ENCODE measurements around the gene ARL6IP4. TPM values are rescaled to one million over a fixed set of nuclear protein-coding genes. Genes with fewer than 3 reads are reported as not detected.
"Not testable (repeated sequence)": the region's sequence is repeated elsewhere in the genome, so short reads cannot be mapped to it uniquely, and the experiment has no call there.

ARL6IP4 gene
- total RNA-seq, 1 experiment from 2014 or later = 413 TPM

DNA sequence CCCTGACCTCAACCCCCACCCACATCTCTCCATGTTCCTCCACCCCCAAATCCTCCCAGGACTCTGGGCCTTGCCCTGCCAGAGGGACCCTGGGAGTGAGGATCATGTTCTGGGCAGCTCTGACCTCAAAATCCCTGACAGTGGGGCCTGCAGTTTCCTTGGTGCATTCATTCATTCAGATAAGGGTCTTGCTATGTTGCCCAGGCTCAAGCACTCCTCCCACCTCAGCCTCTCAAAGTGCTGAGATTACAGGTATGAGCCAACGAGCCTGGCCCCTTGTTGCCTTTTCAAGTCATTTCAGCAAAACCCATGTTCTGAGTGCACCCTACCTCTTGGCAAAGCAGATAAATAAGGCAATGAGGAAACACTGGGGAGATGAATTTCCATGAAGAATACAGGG, 29.6 kb downstream of the ARL6IP4 start:
- no peaks in the 10 kb centered on the region for H3K9me3 ChIP-seq
- H3K27me3 ChIP-seq = no peaks in the 10 kb centered on the region
- no peak for DNase-seq
- no peaks in the 10 kb centered on the region for H3K36me3 ChIP-seq
- no peak overlapping the region for H3K4me3 ChIP-seq

DNA sequence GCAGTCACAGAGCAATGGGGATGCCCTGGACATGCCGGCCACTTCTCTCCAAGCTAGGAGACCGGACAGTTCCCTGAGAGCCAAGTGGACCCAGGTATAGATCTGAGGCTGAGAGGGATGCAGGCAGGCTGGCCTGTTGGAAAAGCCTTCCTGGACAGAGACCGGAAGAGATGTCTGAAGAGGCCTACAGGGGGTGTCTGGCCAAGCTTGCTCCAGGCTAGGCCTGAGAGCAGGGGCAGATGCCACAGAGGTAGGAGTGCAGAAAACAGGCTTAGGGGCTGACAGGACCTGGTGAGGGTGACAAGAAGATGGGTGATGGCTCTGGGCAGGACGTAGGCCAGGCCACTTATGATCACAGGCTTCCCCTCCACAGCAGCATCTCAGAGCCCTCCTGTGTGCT, 30.2 kb downstream of the ARL6IP4 start:
- Histone ChIP-seq H3K4me3 (no peak overlapping the region), H3K36me3 (no peaks in the 10 kb centered on the region), H3K9me3 (no peaks in the 10 kb centered on the region), H3K27me3 (no peaks in the 10 kb centered on the region)
- DNase-seq = no peak

DNA sequence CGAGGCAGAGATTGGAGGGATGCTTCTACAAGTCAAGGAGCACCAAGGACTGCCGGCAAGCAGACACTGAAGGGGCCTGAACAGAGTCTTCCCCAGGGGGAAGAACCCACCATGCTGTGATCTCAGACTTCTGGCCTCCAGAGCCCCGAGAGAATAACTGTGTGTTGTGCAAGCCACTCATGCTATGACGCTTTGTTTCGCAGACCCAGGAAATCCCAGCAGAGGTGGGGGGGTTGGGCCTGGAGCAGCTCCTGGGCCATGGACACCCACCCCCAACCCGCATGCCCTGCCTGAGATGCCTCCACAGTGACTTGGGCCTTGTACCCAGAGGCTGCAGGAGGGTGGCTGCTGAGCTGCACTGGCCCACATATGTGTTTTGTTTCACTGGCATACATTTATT, 31.2 kb downstream of the ARL6IP4 start:
- DNase-seq = no peak
- H3K27me3 ChIP-seq = no peaks in the 10 kb centered on the region

DNA sequence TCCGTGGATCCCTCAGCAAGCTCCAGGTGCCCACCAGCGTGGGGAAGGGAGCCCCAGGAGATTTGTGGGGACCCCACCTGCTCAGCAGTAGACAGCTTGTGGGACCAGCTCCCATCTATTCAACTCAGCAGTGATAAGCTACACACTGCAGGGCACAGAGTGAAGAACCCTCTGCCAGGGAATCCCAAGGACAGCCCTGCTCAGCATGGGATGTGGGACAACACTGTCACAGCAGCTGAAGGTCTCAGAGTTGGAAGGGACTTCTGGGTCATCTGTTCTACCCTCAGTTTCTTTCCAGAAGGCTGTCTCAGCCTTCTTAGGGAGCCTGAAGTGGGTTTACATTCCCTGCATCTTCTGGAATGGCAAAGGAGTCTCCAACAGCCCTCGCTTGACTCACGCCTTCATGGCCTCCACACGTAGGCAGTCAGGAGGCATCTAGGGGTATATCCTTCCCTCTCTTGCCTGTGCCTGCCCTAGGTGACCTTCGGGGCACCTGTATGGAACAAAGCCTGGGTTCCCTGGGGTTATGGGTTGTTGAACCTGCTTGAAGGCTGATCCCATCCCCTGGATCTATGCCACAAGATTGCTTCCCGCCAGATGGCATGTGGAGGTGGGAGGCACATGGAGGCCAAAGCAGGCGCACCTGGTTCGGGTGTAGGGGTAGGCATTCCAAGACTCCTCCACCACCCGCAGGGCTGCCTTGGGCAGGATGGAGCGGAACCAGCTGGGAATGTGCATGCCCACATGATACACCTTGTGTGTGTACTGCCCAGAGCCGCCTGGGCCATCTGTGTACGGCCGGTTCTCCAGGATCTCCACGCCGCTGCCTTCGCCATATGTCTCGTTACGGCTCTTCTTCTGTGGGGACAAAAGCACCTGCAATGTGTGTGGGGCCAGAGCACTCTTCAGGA, 33.0 kb downstream of the ARL6IP4 start:
- Histone ChIP-seq H3K9me3 (no peaks in the 10 kb centered on the region), H3K27me3 (no peaks in the 10 kb centered on the region), H3K4me3 (no peak overlapping the region), H3K36me3 (no peaks in the 10 kb centered on the region)
- no peak for DNase-seq

More for the DNA sequence above, 31.2 kb downstream of the ARL6IP4 start:
- Histone ChIP-seq H3K4me3 (no peak overlapping the region), H3K9me3 (no peaks in the 10 kb centered on the region), H3K36me3 (no peaks in the 10 kb centered on the region)

DNA sequence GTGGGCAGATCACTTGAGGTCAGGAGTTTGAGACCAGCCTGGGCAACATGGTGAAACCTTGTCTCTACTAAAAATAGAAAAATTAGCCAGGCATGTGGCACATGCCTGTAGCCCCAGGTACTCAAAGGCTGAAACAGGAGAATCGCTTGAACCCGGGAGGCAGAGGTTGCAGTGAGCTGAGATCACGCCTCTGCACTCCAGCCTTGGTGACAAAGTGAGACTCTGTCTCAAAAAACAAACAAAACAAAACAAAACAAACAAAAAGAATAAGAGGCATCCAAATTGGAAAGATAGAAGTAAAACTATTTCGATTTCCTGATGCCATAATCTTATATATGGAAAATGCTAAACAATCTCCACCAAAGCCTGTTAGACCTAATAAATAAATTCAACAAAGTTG, 34.0 kb downstream of the ARL6IP4 start:
- H3K4me3 ChIP-seq, H3K36me3 ChIP-seq, DNase-seq, H3K9me3 ChIP-seq, H3K27me3 ChIP-seq: not testable (repeated sequence)

DNA sequence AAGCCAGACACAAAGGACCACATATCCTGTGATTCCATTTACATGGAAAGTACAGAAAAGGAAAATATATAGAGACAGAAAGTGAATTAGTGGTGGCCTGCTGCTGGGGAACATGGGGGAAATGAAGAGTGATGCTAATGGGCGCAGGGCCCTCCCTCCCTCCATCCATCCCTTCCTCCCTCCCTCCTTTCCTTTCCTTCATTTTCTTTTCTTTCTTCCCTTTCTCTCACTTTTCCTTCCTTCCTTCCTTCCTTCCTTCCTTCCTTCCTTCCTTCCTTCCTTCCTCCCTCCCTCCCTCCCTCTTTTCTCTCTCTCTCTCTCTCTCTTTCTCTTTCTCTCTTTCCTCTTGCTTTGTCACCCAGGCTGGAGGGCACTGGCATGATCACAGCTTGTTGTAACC, 37.3 kb downstream of the ARL6IP4 start:
- Histone ChIP-seq H3K36me3 (no peaks in the 10 kb centered on the region), H3K27me3 (no peaks in the 10 kb centered on the region), H3K4me3 (no peak overlapping the region), H3K9me3 (no peaks in the 10 kb centered on the region)
- DNase-seq = no peak

DNA sequence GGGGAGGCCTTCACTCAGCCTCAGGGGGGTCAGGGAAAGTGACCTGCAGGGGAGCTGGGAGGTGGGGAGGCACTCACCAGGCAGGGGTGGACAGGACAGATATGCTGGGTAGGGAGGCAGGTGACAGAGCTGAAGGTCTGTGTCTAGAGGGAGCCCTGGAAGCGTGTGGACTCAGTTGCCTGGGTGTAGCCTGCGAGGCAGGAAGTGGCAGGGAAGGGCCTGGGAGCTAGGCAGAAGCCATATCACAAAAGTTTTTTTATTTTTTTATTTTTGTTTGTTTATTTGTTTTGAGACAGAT, 39.3 kb downstream of the ARL6IP4 start:
- Histone ChIP-seq H3K9me3 (no peaks in the 10 kb centered on the region), H3K27me3 (no peaks in the 10 kb centered on the region), H3K36me3 (no peaks in the 10 kb centered on the region), H3K4me3 (no peak overlapping the region)
- no peak for DNase-seq

DNA sequence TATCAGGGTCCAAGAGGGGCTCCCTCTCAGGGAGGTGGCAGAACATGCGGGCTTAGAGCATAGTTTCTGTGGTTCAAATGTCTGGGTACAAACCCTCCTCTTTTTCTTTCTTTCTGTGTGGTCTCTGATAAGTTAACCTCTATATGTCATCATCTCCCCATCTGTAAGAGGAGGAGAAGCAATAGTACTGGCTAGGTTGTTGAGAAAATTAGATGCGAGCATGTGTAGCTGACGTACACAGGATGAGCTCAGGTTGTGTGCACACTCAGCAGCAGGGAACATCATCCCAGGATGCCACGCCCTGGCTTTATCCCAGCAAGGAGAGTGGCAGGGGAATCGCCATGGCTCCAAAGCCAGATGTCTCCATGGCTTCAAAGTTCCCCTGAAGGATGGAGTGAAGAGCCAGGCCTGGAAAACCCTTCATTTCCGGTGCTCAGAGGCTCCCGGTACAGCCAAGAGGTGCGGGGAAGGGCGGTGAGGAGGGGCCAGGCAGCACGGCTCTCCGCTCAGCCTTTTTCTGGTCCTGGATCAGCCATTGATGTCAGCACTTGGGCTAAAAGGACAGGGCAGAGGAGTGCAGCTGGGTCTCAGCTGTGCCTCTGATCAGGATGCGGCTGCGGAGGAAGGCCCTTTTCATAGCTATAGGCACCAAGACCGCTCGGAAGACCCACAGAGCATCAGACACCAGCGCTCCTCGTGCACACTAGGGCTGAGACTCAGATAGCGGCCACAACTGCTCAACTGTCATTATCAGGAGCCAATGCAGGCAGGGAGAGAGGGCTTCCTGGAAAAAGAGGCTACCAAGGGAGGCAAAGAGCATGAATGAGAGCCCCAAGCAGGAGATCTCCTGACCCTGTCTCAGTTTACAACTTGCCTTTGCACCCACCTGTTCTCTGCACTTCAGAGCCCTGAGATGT, 41.5 kb downstream of the ARL6IP4 start:
- DNase-seq = no peak

DNA sequence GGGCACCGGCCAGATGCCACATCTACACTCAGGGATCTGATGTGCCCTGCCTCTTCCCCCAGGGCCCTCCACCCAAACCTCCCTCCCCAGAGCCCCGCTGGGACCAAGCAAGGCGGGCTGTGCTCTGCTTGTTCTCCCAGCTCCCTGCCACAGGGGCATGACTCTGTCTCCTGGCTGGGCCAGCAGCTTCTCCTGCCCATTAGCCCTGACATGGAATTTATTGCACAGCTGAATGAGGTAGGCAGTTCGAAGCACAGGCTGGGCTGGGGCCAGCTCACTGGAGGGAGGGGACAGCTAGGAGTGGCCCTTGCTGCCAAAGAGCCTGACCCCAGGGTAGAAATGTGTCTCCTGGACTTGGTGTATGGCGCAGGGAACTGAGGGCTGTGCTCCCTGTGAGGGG, 42.4 kb downstream of the ARL6IP4 start:
- no peak overlapping the region for H3K4me3 ChIP-seq
- no peaks in the 10 kb centered on the region for H3K27me3 ChIP-seq
- H3K9me3 ChIP-seq = no peaks in the 10 kb centered on the region
- no peak for DNase-seq
- H3K36me3 ChIP-seq = no peaks in the 10 kb centered on the region

More for the DNA sequence above, 41.5 kb downstream of the ARL6IP4 start:
- Histone ChIP-seq H3K4me3 (no peak overlapping the region), H3K36me3 (no peaks in the 10 kb centered on the region), H3K27me3 (no peaks in the 10 kb centered on the region), H3K9me3 (no peaks in the 10 kb centered on the region)

DNA sequence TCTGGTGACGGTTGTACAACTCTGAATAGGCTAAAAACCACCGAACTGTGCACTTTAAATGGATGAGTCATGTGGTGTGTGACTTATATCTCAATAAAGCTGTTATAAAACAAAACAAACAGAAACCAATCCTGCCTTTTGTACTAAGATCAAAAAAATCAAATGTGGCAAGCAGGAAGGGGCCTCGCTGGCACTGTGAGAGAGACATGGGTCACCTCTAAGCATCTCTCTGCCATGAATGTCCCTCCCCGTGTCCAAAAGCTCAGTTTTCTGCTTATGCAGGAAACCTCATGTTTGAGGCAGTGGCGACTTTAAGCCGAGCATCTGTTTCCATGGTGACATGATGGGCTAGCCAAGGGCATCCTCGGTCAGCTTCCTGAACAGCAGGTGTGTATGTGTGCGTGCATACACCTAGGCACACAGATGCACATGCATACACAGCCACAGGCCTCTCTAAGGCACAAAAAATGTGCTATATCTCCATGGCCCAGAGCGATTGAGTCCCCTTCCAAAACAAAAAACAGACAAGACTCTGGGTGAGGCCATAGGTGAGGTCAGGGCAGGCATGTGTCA, 44.4 kb downstream of the ARL6IP4 start:
- H3K9me3 ChIP-seq = no peaks in the 10 kb centered on the region
- no peak overlapping the region for H3K4me3 ChIP-seq
- H3K27me3 ChIP-seq = no peaks in the 10 kb centered on the region
- DNase-seq = no peak
- no peaks in the 10 kb centered on the region for H3K36me3 ChIP-seq

DNA sequence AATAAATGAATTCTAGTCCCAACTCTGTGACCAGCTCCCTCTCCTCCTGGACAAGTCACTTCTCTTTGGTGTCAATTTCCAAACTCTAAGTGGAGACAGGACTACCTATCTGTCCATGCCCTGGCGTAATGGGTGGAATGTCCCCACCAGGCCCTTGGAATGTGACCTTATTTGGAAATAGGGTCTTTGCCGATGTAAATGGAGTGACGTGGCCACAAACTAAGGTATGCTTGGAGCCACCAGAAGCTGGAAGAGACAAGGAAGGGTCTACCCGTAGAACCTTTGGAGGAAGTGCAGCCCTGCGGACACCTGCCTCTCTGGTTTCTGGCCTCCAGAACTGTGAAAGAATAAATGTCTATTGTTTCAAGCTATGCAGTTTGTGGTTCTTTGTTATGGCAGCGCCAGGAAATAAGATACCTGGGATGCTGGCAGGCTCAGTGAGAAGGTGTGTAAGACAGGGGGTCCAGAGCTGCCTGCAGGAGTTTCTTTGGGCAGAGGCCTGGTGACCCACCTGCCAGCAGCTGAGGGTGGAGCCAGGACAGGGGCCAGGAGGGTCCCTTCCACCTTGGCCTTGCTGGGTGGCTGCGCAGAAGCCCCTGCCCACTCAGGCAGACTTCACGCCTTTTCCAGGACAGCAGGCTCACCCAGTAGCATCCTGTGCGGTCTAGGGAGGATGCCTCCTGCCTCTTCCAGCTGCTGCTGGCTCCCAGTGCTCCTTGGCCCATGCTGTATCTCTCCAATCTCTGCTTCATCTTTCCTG, 45.8 kb downstream of the ARL6IP4 start:
- no peaks in the 10 kb centered on the region for H3K27me3 ChIP-seq
- no peak for DNase-seq

DNA sequence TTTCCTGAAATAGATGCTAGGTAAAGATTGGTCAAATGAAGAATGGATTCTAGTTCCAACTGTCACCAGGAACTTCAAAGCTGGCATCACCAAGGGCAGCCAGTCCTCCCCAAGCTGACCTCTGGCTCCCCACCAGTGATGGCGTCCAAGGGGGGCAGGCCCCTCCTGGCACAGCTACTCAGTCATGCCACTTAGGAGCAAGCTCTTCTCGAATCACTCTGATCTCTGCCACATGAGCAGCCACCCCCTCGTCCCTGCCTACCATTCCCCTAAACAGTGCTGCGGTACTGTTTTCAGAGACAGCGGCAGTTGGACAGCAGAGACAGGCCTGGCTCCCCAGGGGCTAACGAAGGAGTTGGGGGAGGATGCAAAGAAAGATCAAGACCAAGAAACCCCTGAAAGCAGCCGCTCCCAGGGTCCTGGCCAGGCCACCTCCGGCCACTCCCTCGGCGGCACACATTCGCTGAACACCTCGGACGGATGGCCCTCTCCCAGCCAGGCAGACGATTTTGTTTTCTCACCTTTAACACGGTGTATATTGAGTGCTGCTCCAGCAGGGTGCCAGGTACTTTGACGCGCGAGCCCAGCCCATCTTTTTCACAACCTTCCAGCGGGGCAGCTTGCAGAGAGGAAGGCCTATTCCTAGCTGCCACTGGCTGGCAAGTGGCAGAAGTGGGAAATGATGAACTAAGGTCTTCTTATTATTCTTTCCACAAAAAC, 47.4 kb downstream of the ARL6IP4 start:
- no peaks in the 10 kb centered on the region for H3K9me3 ChIP-seq
- no peaks in the 10 kb centered on the region for H3K27me3 ChIP-seq
- no peaks in the 10 kb centered on the region for H3K36me3 ChIP-seq
- no peak for DNase-seq
- H3K4me3 ChIP-seq = no peak overlapping the region

More for the DNA sequence above, 45.8 kb downstream of the ARL6IP4 start:
- Histone ChIP-seq H3K9me3 (no peaks in the 10 kb centered on the region), H3K36me3 (no peaks in the 10 kb centered on the region), H3K4me3 (no peak overlapping the region)

DNA sequence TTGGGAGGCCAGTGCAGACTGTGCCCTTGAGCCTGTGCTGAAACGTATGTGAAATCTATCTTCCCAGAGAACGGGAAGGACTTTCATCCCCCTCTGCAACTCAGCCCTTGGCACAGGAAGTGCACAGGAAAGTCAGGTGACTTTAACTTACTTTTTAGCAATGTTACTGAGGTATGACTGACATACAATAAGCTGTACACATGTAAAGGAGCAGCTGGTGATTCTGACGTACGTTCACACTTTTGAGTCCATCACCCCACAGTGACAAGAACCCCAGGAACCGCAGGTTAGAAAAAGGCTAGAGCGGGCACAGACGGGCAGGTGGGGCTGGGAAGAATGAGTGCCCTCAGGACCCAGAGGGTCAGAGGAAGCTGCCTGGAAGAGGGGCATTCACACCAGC, 48.0 kb downstream of the ARL6IP4 start:
- H3K9me3 ChIP-seq = no peaks in the 10 kb centered on the region
- DNase-seq = no peak
- H3K36me3 ChIP-seq = no peaks in the 10 kb centered on the region
- no peak overlapping the region for H3K4me3 ChIP-seq
- H3K27me3 ChIP-seq = no peaks in the 10 kb centered on the region

DNA sequence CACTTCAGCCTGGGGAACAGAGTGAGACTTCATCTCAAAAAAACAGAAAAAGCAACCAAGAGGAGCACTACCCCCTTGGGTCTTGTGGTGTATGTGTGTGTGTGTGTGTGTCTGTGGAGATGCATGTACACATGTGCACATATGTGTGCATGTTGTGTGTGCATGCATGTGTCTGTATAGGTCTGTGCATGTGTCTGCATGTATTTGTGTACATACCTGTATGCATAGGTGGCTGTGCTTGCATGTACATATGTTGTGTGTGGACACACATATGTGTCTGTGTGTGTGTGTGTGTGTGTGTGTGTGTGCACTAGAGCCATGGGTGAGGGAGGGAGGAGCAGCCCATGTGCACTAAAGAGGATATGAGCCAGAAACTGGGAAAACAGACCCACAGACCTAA, 49.1 kb downstream of the ARL6IP4 start:
- no peaks in the 10 kb centered on the region for H3K36me3 ChIP-seq
- no peak overlapping the region for H3K4me3 ChIP-seq
- H3K9me3 ChIP-seq = no peaks in the 10 kb centered on the region
- no peak for DNase-seq
- H3K27me3 ChIP-seq = no peaks in the 10 kb centered on the region

DNA sequence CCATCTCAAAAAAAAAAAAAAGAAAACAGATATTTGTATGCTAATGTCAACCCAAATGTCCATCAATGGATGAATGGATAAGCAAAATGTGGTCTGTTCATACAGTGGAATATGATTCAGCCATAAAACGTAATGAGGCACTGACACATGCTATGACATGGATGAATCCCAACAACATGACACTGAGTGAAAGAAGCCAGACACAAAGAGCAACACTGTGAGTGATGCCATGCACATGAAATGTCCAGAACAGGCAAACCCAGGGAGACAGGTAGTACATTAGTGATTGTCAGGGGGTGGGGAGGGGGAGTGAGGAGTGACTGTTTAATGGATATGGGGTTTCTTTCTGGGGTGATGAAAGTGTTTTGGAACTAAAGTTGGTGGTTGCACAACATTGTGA, 50.2 kb downstream of the ARL6IP4 start:
- DNase-seq = no peak
- no peaks in the 10 kb centered on the region for H3K36me3 ChIP-seq
- no peak overlapping the region for H3K4me3 ChIP-seq
- no peaks in the 10 kb centered on the region for H3K27me3 ChIP-seq
- no peaks in the 10 kb centered on the region for H3K9me3 ChIP-seq

DNA sequence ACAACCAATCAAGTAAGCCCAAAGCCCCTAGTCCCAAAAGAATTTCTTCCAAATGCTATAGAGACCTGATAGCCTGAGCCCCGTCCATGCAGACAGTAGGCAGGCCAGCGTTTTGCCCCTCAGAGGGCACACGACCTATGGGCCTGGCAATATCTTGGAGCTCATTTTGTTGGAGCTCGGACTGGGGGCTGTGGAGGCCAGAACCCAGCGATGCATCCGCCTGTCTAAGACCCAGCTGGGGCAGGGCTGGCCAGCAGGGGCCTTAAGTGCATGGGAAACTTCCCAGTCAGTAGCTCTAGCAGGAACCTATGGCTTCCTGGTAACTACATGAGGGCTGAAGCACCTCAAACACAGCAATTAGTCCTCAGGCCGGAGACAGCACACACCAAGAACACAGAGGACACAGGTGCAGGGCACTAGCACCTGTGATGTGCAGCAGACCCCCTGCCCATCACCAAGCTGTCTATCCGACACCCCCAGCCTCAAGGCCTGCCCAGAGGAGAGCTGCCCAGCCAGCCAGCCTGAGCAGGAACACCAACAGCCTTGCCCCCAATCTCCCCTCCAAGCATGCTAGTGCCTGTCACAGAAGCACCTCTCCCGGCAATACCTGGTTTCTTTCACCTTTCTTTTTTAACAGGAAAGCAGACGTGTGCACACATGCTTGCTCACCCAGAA, 50.8 kb downstream of the ARL6IP4 start:
- Histone ChIP-seq H3K27me3 (no peaks in the 10 kb centered on the region), H3K9me3 (no peaks in the 10 kb centered on the region)
- DNase-seq = no peak

More for the DNA sequence above, 50.8 kb downstream of the ARL6IP4 start:
- Histone ChIP-seq H3K36me3 (no peaks in the 10 kb centered on the region), H3K4me3 (no peak overlapping the region)

All from MG63 (cell line).